K562 (cell line): ENCODE data around the gene FAM186B. TPM values are rescaled to one million over a fixed set of nuclear protein-coding genes. Genes with fewer than 3 reads are reported as not detected.

Experiments
- ATAC-seq: fragments of 200-7000 bp; cut with Tn5 transposase; 3 replicates; pipeline ENCODE4 v1.9.1; 2020; ENCODE audit warnings: moderate library complexity
- BruUV-seq: library from RNA; stranded (reverse); fragments of 400-500 nt; replicated peaks from 2 replicates; lab custom pipeline; 2021; lab: Mats Ljungman, UMichigan
- CTCF ChIA-PET: fragments of 300-600 bp; formaldehyde crosslinking; extraction: SDS; loops from one replicate; lab custom pipeline; 2021; ENCODE audit warnings: low intra/inter-chr PET ratio; lab: Yijun Ruan, JAX
- POLR2A ChIA-PET: fragments of 300-600, 350-650 bp; sonication (Branson Sonifier 250); formaldehyde crosslinking; extraction: SDS; loops from one replicate; lab custom pipeline; 2021; ENCODE audit warnings: antibody characterized with exemption, inconsistent platforms; lab: Yijun Ruan, JAX
- DNase-seq, 4 experiments: peaks; one replicate each; pipeline versions ENCODE4 v3.0.0 to v3.0.0-alpha.2; 2011 to 2018; ENCODE audit warnings: low spot score in 3 of 4, mixed read lengths in 3 of 4; ENCODE audit errors: extremely low read depth in 1 of 4
- FAIRE-seq: peaks from 2 replicates; lab custom pipeline; 2011; peaks lifted over from hg19 to GRCh38; lab: Jason Lieb, UNC
- H2AFZ ChIP-seq: 2 replicates; pipeline ENCODE4 v1.6.0; 2011; ENCODE audit warnings: low read depth, low read length, control low read depth, inconsistent platforms
- H3K27ac ChIP-seq: fragments of 200-600 bp; 3 replicates; pipeline ENCODE4 v1.8.0; 2011; ENCODE audit warnings: low read depth, mild to moderate bottlenecking, control low read depth, inconsistent platforms, low read length, moderate library complexity, mixed read lengths; ENCODE audit errors: extremely low read depth
- H3K27me3 ChIP-seq, 2 experiments: fragments of 300-600 bp in 1 of 2; 2 replicates in 1 of 2; 3 replicates in 1 of 2; pipeline versions ENCODE4 v1.6.0 to v1.8.0; 2011; ENCODE audit warnings: inconsistent platforms in 2 of 2, low read length in 2 of 2, mild to moderate bottlenecking in 1 of 2, mixed read lengths in 1 of 2, moderate library complexity in 1 of 2; ENCODE audit not compliant: control insufficient read depth in 2 of 2, insufficient read depth in 2 of 2
- H3K36me3 ChIP-seq: fragments of 300-600 bp; 3 replicates; pipeline ENCODE4 v1.8.0; 2011; ENCODE audit warnings: mild to moderate bottlenecking, low read length, inconsistent platforms; ENCODE audit not compliant: control insufficient read depth, insufficient read depth
- H3K4me1 ChIP-seq, 2 experiments: fragments of 200-600 bp in 1 of 2; replicated peaks in 1 of 2; 2 replicates in 1 of 2; 3 replicates in 1 of 2; pipeline versions ENCODE4 v1.5.1 to v1.8.0; 2011; ENCODE audit warnings: inconsistent platforms in 2 of 2, low read length in 2 of 2, mild to moderate bottlenecking in 1 of 2, mixed read lengths in 1 of 2, moderate library complexity in 1 of 2; ENCODE audit not compliant: control insufficient read depth in 2 of 2, insufficient read depth in 2 of 2
- H3K4me2 ChIP-seq: 2 replicates; pipeline ENCODE4 v1.6.1; 2011; ENCODE audit warnings: low read length, control low read depth, inconsistent platforms, mixed read lengths; ENCODE audit not compliant: insufficient read depth
- H3K4me3 ChIP-seq: fragments of 200-600 bp; sonication (generic), shearing (Covaris generic); 2 replicates; pipeline ENCODE4 v1.5.1; 2016; ENCODE audit warnings: control low read depth, inconsistent platforms
- H3K79me2 ChIP-seq: fragments of 200-600 bp; 3 replicates; pipeline ENCODE4 v1.8.0; 2011; ENCODE audit warnings: low read length, inconsistent platforms; ENCODE audit not compliant: control insufficient read depth, insufficient read depth
- H3K9ac ChIP-seq, 2 experiments: 2 replicates each; pipeline versions ENCODE4 v1.6.0 to v1.6.1; 2011; ENCODE audit warnings: low read depth in 2 of 2, low read length in 2 of 2, control low read depth in 1 of 2, inconsistent platforms in 1 of 2, mild to moderate bottlenecking in 1 of 2, mixed read lengths in 1 of 2; ENCODE audit not compliant: insufficient read depth in 1 of 2
- H3K9me1 ChIP-seq: one replicate; pipeline ENCODE4 v1.6.0; 2011; ENCODE audit warnings: inconsistent platforms, mild to moderate bottlenecking, low read length, moderate library complexity; ENCODE audit not compliant: control insufficient read depth, insufficient read depth
- H3K9me3 ChIP-seq: replicated peaks from 2 replicates; pipeline ENCODE4 v1.5.1; 2011; ENCODE audit warnings: low read depth, low read length, inconsistent platforms; ENCODE audit not compliant: control insufficient read depth, insufficient read depth
- H4K20me1 ChIP-seq: replicated peaks from 2 replicates; pipeline ENCODE4 v1.6.1; 2011; ENCODE audit warnings: low read length, inconsistent platforms, mixed read lengths; ENCODE audit not compliant: control insufficient read depth, insufficient read depth
- BRCA1 ChIP-seq, 2 experiments: fragments of 450-650 bp in 1 of 2; sonication (generic) in 1 of 2; formaldehyde crosslinking in 1 of 2; IDR thresholded peaks; 2 replicates each; pipeline versions ENCODE4 v1.5.0 to v1.6.1; 2017 to 2020; ENCODE audit warnings: mild to moderate bottlenecking in 1 of 2, missing genetic modification reagents in 1 of 2
- ERF ChIP-seq: fragments of 450-650 bp; formaldehyde crosslinking; IDR thresholded peaks from 2 replicates; pipeline ENCODE4 v1.4.0; 2020; ENCODE audit warnings: mild to moderate bottlenecking, mixed read lengths
- MAFK ChIP-seq: IDR thresholded peaks from 2 replicates; pipeline ENCODE4 v1.6.1; 2011; ENCODE audit warnings: low read length, improper control_type of control experiment
- NCOR1 ChIP-seq: fragments of 450-650 bp; IDR thresholded peaks from 2 replicates; pipeline ENCODE4 v1.6.1; 2016; ENCODE audit warnings: mild to moderate bottlenecking, moderate library complexity
- RBM17 ChIP-seq: fragments of 200-400 bp; formaldehyde crosslinking; IDR thresholded peaks from 2 replicates; pipeline ENCODE4 v1.6.1; 2017; ENCODE audit warnings: low read depth, mild to moderate bottlenecking, low read length, borderline replicate concordance
- ZBTB8A ChIP-seq: fragments of 450-650 bp; IDR thresholded peaks from 2 replicates; pipeline ENCODE4 v1.6.1; 2018; ENCODE audit warnings: mild to moderate bottlenecking, moderate library complexity; ENCODE audit not compliant: partially characterized antibody
- ZNF24 ChIP-seq: fragments of 450-650 bp; IDR thresholded peaks from 2 replicates; pipeline ENCODE4 v1.6.1; 2016
- WGBS: fragments of 100-300 bp; shearing (Covaris generic); methylation state at CpG from one replicate; pipeline ENCODE4 v1.1.6; 2016; ENCODE audit warnings: low coverage, mixed read lengths; ENCODE audit not compliant: insufficient coverage; ENCODE audit errors: missing lambda C conversion rate; 5-methylcytosine and 5-hydroxymethylcytosine counted together
- in situ Hi-C: fragments of 300-500 bp; cut with MboI; formaldehyde crosslinking; loops from 4 replicates; pipeline ENCODE4 v1.15.0; 2018; ENCODE audit warnings: inconsistent platforms, mixed read lengths
- intact Hi-C: fragments of 100-400 bp; cut with micrococcal nuclease; formaldehyde crosslinking; loops from 2 replicates; pipeline ENCODE4 v1.14.2; 2022
- polyA plus RNA-seq, 8 experiments: library from polyadenylated mRNA; depleted of rRNA in 4 of 8; stranded (reverse) in 5 of 8; unstranded in 3 of 8; fragments of >200 nt; fragmentation: Nextera tagmentation in 2 of 8; fragmentation: Illumina TruSeq in 1 of 8; extraction: Ambion mirVana in 2 of 8; extraction: Trizol in 1 of 8; gene quantifications; 2 replicates each; pipeline versions ENCODE4 v1.2.1 to v1.2.3, GENCODE V29; 2011 to 2014; ENCODE audit warnings: inconsistent platforms in 1 of 8, missing spikeins in 1 of 8
- total RNA-seq, 7 experiments: library from RNA; depleted of rRNA in 6 of 7; stranded (reverse); fragments of >200 nt in 6 of 7; fragmentation: Illumina TruSeq in 2 of 7; extraction: Trizol in 2 of 7; gene quantifications; 2 replicates each; pipeline versions ENCODE4 v1.2.1 to v1.2.3, GENCODE V29; 2011 to 2021; ENCODE audit warnings: low replicate concordance in 1 of 7
- TF ChIP-seq, protein P1 (sequence below): sonication (generic); formaldehyde crosslinking; IDR thresholded peaks from 2 replicates; pipeline ENCODE4 v1.8.0; 2022; ENCODE audit warnings: missing genetic modification reagents, mild to moderate bottlenecking, moderate library complexity, borderline replicate concordance

Gene FAM186B
- total and polyA plus RNA-seq, 9 of the 15 experiments (the other 6 are each of a cell fraction or from before 2014, with no cell fraction given), result 0.07 to 0.42 (median 0.15) TPM

DNA sequence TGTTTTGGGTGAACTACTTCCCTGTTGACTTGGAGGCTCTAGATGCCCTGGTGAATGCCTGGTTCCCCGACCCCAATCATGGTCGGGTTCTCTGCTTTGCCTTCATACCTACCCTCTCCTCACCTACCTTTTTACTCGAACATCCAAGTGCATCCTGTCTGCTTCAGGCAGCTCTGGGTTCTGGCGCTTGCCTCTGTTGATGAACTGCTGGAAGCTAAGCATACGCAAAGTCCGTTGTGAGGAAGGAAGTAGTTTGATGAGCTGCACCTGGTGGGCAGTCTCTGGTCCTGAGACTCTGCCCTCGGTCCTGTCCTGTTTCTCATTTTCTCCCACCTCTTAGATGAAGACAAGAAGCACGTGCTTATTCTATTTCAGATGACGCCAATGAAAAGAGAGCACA lies 53.0 kb downstream of the FAM186B start:
- TF ChIP-seq BRCA1 (IDR thresholded peaks at IDR 0.05), result no peak
- 0 out of 2 replicates have a peak, but pooled peaks have one; percentile 36 for TF ChIP-seq BRCA1 (CRISPR knock-in tag; IDR thresholded peaks at IDR 0.05)
- no peak for TF ChIP-seq NCOR1
- no peak for TF ChIP-seq RBM17
- TF ChIP-seq ERF (CRISPR knock-in tag), result no peak
- ATAC-seq (no peak), DNase-seq (no peak), FAIRE-seq (no peak)
- ChIA-PET CTCF (interaction anchor here (1.8 to 2.6 kb wide), 3 partner anchors 24 to 194 kb away, joined by 5 to 20 read pairs (median 19); no protein-coding TSS in a partner anchor), POLR2A (interaction anchor here (0.6 to 1.7 kb wide), 5 partner anchors 9 to 205 kb away, joined by 3 read pairs; partner anchors contain the start of gene MCRS1)
- WGBS, result 7% methylated on average over 9 of the region's 9 CpGs
- BruUV-seq, result no TSS peak
- Histone ChIP-seq H3K9me1 (peaks cover 3% of the 10 kb centered on the region), H3K27me3 (peaks cover 13 to 55% of the 10 kb centered on the region in 2 experiments; a peak in 4 of 5 replicates), H3K36me3 (peaks cover 8% of the 10 kb centered on the region; the same call in 1 of the 3 replicates), H3K4me2 (no peak overlapping the region), H3K4me1 (peaks cover 0 to 26% of the 10 kb centered on the region in 2 experiments; a peak in 3 of 5 replicates), H3K9me3 (no peaks in the 10 kb centered on the region), H3K79me2 (no peaks in the 10 kb centered on the region), H3K27ac (no peak overlapping the region), H2AFZ (no peak overlapping the region), H4K20me1 (0 out of 2 replicates have a peak, but pooled peaks cover 3% of the 10 kb centered on the region), H3K9ac (no peak overlapping the region), H3K4me3 (no peak overlapping the region)
- in situ Hi-C loops, result no loop called here
- intact Hi-C loops, result no loop called here

DNA sequence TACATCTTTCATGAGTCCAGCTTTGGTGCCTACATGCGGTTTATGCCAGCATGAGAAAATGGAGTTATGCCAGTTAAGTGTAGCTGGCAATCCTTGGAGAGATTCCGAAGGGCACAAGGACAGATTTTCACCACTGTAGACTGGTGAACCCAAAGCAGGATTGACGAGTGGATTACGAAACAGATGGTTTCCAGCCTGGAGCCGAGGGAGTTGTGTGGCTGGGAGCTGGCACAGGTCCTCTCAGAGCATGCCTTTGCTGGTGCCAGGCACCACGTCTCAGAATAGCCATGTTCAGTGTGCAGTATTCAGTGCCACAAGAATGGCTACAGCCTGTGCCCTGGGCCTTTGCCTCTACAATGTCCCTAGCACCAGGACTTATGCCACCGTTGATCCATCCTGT lies 53.4 kb downstream of the FAM186B start:
- ATAC-seq, result no peak
- Histone ChIP-seq H3K9me3 (no peaks in the 10 kb centered on the region), H3K4me1 (peaks cover 0 to 22% of the 10 kb centered on the region in 2 experiments; a peak in 3 of 5 replicates), H3K9me1 (peaks cover 3% of the 10 kb centered on the region), H3K9ac (no peak overlapping the region), H3K4me2 (no peak overlapping the region), H3K27ac (no peak overlapping the region), H4K20me1 (0 out of 2 replicates have a peak, but pooled peaks cover 3% of the 10 kb centered on the region), H2AFZ (no peak overlapping the region), H3K27me3 (peaks cover 13 to 58% of the 10 kb centered on the region in 2 experiments; a peak in 4 of 5 replicates), H3K79me2 (no peaks in the 10 kb centered on the region), H3K36me3 (peaks cover 6% of the 10 kb centered on the region; the same call in 1 of the 3 replicates), H3K4me3 (no peak overlapping the region)
- in situ Hi-C loops (no loop called here), intact Hi-C loops (no loop called here)
- TF ChIP-seq, protein P1, sequence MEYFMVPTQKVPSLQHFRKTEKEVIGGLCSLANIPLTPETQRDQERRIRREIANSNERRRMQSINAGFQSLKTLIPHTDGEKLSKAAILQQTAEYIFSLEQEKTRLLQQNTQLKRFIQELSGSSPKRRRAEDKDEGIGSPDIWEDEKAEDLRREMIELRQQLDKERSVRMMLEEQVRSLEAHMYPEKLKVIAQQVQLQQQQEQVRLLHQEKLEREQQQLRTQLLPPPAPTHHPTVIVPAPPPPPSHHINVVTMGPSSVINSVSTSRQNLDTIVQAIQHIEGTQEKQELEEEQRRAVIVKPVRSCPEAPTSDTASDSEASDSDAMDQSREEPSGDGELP (CRISPR knock-in tag), result no peak
- TF ChIP-seq ZNF24, result no peak
- no peak for TF ChIP-seq ZBTB8A
- no peak for TF ChIP-seq MAFK
- TF ChIP-seq BRCA1 (IDR thresholded peaks at IDR 0.05), result no peak
- TF ChIP-seq BRCA1 (CRISPR knock-in tag; IDR thresholded peaks at IDR 0.05), result no peak
- ChIA-PET CTCF (interaction anchor here (2.6 kb wide), 2 partner anchors 29 to 193 kb away, joined by 19 to 20 read pairs; no protein-coding TSS in a partner anchor), POLR2A (interaction anchor here (0.6 to 1.7 kb wide), 5 partner anchors 10 to 27 kb away, joined by 3 to 4 read pairs (median 3); partner anchors contain the start of gene MCRS1)
- FAIRE-seq, result no peak
- BruUV-seq, result no TSS peak
- 14% methylated on average over 7 of the region's 7 CpGs for WGBS
- DNase-seq, result no peak
